Kasumi-1 (cell line): Measurements from ENCODE around the gene PRDX5.

Experiments
- DNase-seq, 2 experiments: peaks; one replicate each; lab custom pipeline; 2025; lab: John Stamatoyannopoulos, UW

Gene PRDX5

DNA sequence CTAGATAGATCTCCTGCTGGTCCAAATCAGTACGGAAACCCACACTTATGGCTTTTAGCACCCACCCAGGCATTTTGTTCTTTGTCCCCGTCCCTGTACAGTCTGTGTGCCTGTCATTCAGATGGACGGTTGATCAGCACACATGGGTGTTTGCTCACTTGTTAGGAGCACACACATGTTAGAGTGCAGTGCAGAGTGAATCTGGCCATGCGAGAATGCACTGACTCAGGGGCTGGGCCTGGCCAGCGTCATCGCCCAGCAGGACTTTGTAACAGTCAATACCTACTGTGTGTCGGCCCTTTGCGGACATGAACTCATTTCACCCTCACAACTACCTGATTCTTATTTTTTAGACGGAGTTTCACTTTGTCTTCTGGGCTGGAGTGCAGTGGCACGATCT lies 44.4 kb downstream of the PRDX5 start:
- no peak for DNase-seq

DNA sequence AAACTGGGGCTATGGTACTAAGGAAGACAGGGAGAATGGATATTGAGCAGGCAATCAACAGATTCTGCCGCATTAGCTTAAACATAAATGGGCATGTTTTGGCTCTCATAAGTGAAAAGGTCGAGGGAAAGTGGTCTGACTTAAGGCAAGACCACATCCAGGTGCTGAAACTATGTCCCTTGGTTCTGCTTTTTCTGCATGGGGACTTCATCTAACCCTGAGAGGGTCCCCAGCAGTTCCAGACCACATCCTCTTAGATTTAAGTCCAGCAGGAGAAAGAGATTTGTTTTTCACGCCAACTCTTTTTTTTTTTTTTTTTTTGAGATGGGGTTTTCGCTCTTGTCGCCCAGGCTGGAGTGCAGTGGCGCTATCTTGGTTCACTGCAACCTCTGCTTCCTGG lies 46.5 kb downstream of the PRDX5 start:
- DNase-seq = no peak

DNA sequence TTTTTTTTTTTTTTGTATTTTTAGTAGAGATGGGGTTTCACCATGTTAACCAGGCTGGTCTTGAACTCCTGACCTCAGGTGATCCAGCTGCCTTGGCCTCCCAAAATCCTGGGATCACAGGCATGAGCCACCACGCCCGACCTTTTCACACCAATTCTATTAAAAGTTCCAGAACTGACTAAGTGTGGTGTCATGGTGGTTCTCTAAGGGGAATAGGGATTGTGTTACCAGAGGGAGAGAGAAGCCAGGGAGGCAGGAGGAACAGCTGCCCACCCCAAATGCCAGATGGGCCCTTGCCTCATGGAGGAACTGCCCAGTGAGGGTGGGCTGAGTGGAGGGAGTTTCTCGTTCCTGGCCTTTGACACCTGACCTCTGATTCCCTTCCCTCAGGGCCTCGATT lies 47.0 kb downstream of the PRDX5 start:
- DNase-seq = no peak

DNA sequence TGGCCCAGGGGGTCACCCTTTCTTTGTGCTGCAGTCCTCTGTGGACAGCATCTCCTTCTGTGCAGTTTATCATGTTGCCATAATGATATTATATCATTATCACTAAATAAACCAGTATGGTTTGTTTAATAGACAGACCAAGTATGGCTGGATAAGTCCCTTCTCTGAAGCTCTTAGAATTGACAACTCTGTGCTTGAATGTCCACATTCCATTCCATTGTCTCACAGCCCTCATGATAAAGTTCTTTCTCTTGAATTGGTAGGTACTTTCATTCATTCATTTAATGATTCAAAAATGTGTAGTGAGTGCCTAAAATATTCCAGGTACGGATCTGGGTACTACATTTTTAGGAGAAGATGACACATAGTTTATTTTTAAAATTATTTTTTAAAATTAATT lies 48.8 kb downstream of the PRDX5 start:
- DNase-seq = no peak

DNA sequence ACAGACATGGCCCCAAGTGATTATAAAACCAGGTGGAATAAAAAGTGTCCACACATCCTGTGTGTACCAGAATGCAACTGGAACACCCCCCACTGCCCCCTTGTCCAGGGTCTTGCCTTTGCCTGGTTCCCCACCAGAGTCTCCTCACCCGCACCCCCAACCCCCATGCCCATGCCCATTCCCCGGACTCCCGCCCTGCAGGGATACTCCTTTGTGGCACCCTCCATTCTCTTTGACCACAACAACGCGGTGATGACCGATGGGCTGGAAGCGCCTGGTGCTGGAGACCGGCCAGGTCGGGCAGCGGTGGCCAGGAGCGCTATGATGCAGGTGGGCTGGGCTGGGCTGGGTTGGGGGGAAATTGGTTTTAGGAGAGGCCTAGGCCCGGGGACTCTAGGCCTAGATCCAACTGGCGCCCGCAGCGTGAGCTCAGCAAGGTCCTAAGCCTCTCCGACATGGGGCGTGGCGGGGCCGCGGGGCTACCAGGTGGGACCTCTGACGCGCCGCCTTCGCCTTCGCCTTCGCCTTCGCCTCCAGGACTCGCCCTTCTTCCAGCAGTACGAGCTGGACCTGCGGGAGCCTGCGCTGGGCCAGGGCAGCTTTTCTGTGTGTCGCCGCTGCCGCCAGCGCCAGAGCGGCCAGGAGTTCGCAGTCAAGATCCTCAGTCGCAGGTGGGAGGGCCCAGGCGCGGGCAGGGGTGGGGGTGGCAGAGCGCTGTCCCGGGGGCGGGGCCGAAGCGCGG lies 50.2 kb downstream of the PRDX5 start:
- DNase-seq = no peak

DNA sequence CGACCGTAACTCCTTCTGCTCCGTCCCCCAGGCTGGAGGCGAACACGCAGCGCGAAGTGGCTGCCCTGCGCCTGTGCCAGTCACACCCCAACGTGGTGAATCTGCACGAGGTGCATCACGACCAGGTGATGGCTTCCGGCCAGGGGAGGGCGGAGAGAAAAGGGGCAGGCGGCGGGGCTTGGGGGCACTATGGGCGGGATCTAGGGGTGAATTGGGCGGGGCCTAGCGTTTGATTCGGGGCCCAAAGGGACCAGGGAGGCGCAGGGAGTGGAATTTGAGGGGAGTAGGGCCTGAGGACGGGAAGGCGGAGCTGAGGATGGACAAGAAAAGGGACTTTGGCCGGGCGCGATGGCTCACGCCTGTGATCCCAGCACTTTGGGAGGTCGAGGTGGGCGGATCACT lies 50.8 kb downstream of the PRDX5 start:
- DNase-seq = no peak

DNA sequence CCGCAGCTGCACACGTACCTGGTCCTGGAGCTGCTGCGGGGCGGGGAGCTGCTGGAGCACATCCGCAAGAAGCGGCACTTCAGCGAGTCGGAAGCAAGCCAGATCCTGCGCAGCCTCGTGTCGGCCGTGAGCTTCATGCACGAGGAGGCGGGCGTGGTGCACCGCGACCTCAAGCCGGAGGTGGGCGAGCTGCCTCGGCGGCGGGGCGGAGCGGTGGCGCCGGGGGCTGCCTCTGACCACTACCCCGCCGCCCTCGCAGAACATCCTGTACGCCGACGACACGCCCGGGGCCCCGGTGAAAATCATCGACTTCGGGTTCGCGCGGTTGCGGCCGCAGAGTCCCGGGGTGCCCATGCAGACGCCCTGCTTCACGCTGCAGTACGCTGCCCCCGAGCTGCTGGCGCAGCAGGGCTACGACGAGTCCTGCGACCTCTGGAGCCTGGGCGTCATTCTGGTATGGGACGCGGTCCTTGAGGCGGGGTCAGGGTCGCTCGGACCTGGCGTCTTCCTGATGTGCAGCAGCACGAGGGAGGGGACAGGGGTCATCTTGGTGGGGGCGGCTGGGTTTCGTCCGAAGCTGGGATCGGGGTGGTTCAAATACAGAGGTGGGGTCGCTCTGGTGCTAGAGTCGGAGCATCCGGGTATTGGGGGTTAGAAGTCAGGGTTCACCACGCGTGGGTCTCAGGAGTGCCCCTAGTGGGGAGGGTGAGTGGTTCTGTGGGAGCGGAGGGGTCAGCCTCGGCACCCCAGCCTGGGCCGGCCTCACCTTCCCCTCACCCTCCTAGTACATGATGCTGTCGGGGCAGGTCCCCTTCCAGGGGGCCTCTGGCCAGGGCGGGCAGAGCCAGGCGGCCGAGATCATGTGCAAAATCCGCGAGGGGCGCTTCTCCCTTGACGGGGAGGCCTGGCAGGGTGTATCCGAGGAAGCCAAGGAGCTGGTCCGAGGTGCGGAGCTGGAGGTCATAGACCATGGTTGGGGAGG lies 51.8 kb downstream of the PRDX5 start:
- DNase-seq = no peak

DNA sequence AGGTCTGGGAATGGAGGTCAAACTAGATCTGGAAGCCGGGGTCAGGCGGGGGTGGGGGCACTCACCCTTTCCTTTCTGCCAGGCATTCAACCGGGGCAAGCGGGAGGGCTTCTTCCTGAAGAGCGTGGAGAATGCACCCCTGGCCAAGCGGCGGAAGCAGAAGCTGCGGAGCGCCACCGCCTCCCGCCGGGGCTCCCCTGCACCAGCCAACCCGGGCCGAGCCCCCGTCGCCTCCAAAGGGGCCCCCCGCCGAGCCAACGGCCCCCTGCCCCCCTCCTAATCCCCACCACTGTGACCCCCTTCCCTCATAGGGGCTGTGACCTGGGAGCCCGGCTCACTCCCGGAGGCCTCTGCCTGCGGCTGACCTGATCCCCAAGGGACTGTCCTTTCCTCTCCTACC lies 53.3 kb downstream of the PRDX5 start:
- no peak for DNase-seq
